Pancreas (tissue), 10 donors: ENCODE data around the gene COL6A5. TPM values are rescaled to one million over a fixed set of nuclear protein-coding genes. Genes with fewer than 3 reads are reported as not detected.
A peak's percentile ranks its signal among the peaks of the same experiment; 100 is the strongest.

Source experiments
- ATAC-seq, 4 donors: fragments of 200-7000 bp; cut with Tn5 transposase; one replicate each; pipeline versions ENCODE4 v1.8.0 to v1.9.1; 2020; ENCODE audit warnings: mild to moderate bottlenecking in 4 of 4, moderate library complexity in 4 of 4
- DNase-seq, 6 donors: peaks; one replicate each; pipeline ENCODE4 v3.0.0-alpha.2; 2020
- FAIRE-seq: peaks from 2 replicates; lab custom pipeline; 2012; peaks lifted over from hg19 to GRCh38; lab: Jason Lieb, UNC
- H3K27ac ChIP-seq, 4 donors: fragments of 200-600 bp; sonication (generic); 1 replicate in 3 of 4; 2 replicates in 1 of 4; pipeline versions ENCODE4 v1.5.0 to v1.8.0; 2020
- H3K27me3 ChIP-seq, 4 donors: fragments of 200-600 bp; one replicate each; pipeline ENCODE4 v1.8.0; 2021
- H3K36me3 ChIP-seq, 3 donors: fragments of 200-600 bp; sonication (generic) in 1 of 3; one replicate each; pipeline versions ENCODE4 v1.5.0 to v1.8.0; 2020 to 2021
- H3K4me1 ChIP-seq, 3 donors: fragments of 200-600 bp; one replicate each; pipeline ENCODE4 v1.8.0; 2021
- H3K4me3 ChIP-seq, 4 donors: fragments of 200-600 bp; sonication (generic) in 2 of 4; one replicate each; pipeline versions ENCODE4 v1.5.0 to v1.8.0; 2020 to 2021
- H3K9me3 ChIP-seq, 4 donors: fragments of 200-600 bp; one replicate each; pipeline ENCODE4 v1.8.0; 2021
- CTCF ChIP-seq, 4 donors: fragments of 200-600 bp; sonication (generic) in 3 of 4; IDR thresholded peaks; one replicate each; pipeline versions ENCODE4 v1.5.0 to v1.8.0; 2021; ENCODE audit warnings: antibody characterized with exemption in 4 of 4
- WGBS, 2 donors: extraction: QIAGEN DNeasy Blood & Tissue Kit; methylation state at CpG; one replicate each; pipeline ENCODE4 v1.1.7; 2013; 5-methylcytosine and 5-hydroxymethylcytosine counted together
- intact Hi-C, 3 donors: fragments of 100-400 bp; cut with DNase I; formaldehyde crosslinking; loops; one replicate each; pipeline versions ENCODE4 v1.11.1 to v1.14.2; 2022
- polyA plus RNA-seq, 2 donors: library from polyadenylated mRNA; stranded (reverse); fragments of 200-250 nt; gene quantifications; one replicate each; pipeline ENCODE4 v1.2.3, GENCODE V29; 2013
- total RNA-seq, 6 donors: library from RNA; stranded (reverse); fragmentation: NEBNext Ultra II Directional in 4 of 6; extraction: Animal tissue kit (Norgen Biotek cat#: 25700) in 4 of 6; gene quantifications; one replicate each; pipeline versions ENCODE4 v1.2.1 to v1.2.4, GENCODE V29; 2021 to 2023
- donor health status: healthy with polysubstance abuse.
- donor health status: DM: no; HTN: no; CAD: no; lungs with moderate emphysema.
- donor health status: DM: no; HTN: no; CAD: no.
- donor health status: control.
- donor health status: control.
- donor health status: Bipolar disorder and iron deficiency.
- donor health status: DM: yes; HTN: yes; CAD: no.
- donor health status: DM: no; HTN: no; CAD: no.
- donor health status: DM: no; HTN: no; CAD: no.
- donor health status: DM: yes; HTN: yes; CAD: no.

The COL6A5 gene
- total and polyA plus RNA-seq, 8 donors = 0.03 TPM; not detected in 7

GRCh38 chr3:130517602-130518001, 172.1 kb downstream of the COL6A5 start:
- ATAC-seq (peak in 1 of 4 donors; percentile 27), FAIRE-seq (no peak), DNase-seq (no peak)
- intact Hi-C loops = no loop called here
- Histone ChIP-seq H3K36me3 (no peaks in the 10 kb centered on the region), H3K4me3 (no peak overlapping the region), H3K4me1 (no peaks in the 10 kb centered on the region), H3K9me3 (no peaks in the 10 kb centered on the region), H3K27me3 (peaks cover 0 to 18% (median 0%) of the 10 kb centered on the region in 4 donors), H3K27ac (no peak overlapping the region)
- no peak for TF ChIP-seq CTCF (IDR thresholded peaks at IDR 0.05)
- WGBS, 2 donors = 9 to 16% methylated on average over 11 of the region's 11 CpGs

GRCh38 chr3:130519754-130520153, 174.3 kb downstream of the COL6A5 start:
- no peak for ATAC-seq
- H3K27me3 ChIP-seq = peaks cover 0 to 18% (median 0%) of the 10 kb centered on the region in 4 donors
- no peak for DNase-seq
- TF ChIP-seq CTCF (IDR thresholded peaks at IDR 0.05) = no peak
- 72 to 77% methylated on average over 4 of the region's 4 CpGs for whole genome bisulfite sequencing, 2 donors
- FAIRE-seq = no peak
- no peaks in the 10 kb centered on the region for H3K9me3 ChIP-seq
- intact Hi-C loops = no loop called here
- H3K27ac ChIP-seq = no peak overlapping the region
- no peaks in the 10 kb centered on the region for H3K36me3 ChIP-seq
- no peak overlapping the region for H3K4me3 ChIP-seq
- H3K4me1 ChIP-seq = no peaks in the 10 kb centered on the region

GRCh38 chr3:130522399-130522798, 176.9 kb downstream of the COL6A5 start:
- DNase-seq = no peak
- Histone ChIP-seq H3K4me3 (no peak overlapping the region), H3K27me3 (peaks cover 0 to 8% (median 0%) of the 10 kb centered on the region in 4 donors), H3K4me1 (no peaks in the 10 kb centered on the region), H3K36me3 (no peaks in the 10 kb centered on the region), H3K27ac (no peak overlapping the region), H3K9me3 (no peaks in the 10 kb centered on the region)
- intact Hi-C loops = no loop called here
- no peak for FAIRE-seq
- no peak for ATAC-seq
- TF ChIP-seq CTCF (IDR thresholded peaks at IDR 0.05) = no peak
- WGBS, 2 donors = 75 to 85% methylated on average over 2 of the region's 2 CpGs

GRCh38 chr3:130527426-130527825, 182.0 kb downstream of the COL6A5 start:
- Histone ChIP-seq H3K27ac (no peak overlapping the region), H3K27me3 (no peaks in the 10 kb centered on the region), H3K4me1 (no peaks in the 10 kb centered on the region), H3K9me3 (no peaks in the 10 kb centered on the region), H3K36me3 (no peaks in the 10 kb centered on the region), H3K4me3 (no peak overlapping the region)
- no peak for TF ChIP-seq CTCF (IDR thresholded peaks at IDR 0.05)
- ATAC-seq = no peak
- no peak for DNase-seq
- WGBS, 2 donors = 84 to 92% methylated on average over 1 of the region's 1 CpG
- FAIRE-seq = no peak
- intact Hi-C loops = no loop called here

GRCh38 chr3:130528120-130528519, 182.6 kb downstream of the COL6A5 start:
- WGBS, 2 donors = 67 to 72% methylated on average over 1 of the region's 1 CpG
- no peak for TF ChIP-seq CTCF (IDR thresholded peaks at IDR 0.05)
- Histone ChIP-seq H3K9me3 (no peaks in the 10 kb centered on the region), H3K27ac (no peak overlapping the region), H3K4me1 (no peaks in the 10 kb centered on the region), H3K27me3 (no peaks in the 10 kb centered on the region), H3K4me3 (no peak overlapping the region), H3K36me3 (no peaks in the 10 kb centered on the region)
- ATAC-seq (no peak), DNase-seq (no peak), FAIRE-seq (no peak)
- intact Hi-C loops = no loop called here
